Uterus (tissue), 4 donors: ENCODE results near the gene ZFP30. TPM values are rescaled to one million over a fixed set of nuclear protein-coding genes. Genes with fewer than 3 reads are reported as not detected.

Experiments used
- DNase-seq, 2 donors: peaks; one replicate each; pipeline ENCODE4 v3.0.0-alpha.2; 2019 to 2020
- H3K27ac ChIP-seq, 2 donors: fragments of 200-600 bp; sonication (generic); 1 replicate in 1 of 2; 2 replicates in 1 of 2; pipeline ENCODE4 v1.5.1; 2016 to 2018
- H3K27me3 ChIP-seq, 2 donors: fragments of 200-600 bp; sonication (generic); one replicate each; pipeline ENCODE4 v1.5.1; 2018 to 2019; ENCODE audit warnings: control low read depth in 1 of 2
- H3K36me3 ChIP-seq, 2 donors: fragments of 200-600 bp; sonication (generic); one replicate each; pipeline ENCODE4 v1.5.1; 2019; ENCODE audit warnings: control low read depth in 1 of 2
- H3K4me1 ChIP-seq, 2 donors: fragments of 200-600 bp; sonication (generic); one replicate each; pipeline ENCODE4 v1.5.1; 2018 to 2019; ENCODE audit warnings: control low read depth in 1 of 2
- H3K4me3 ChIP-seq, 2 donors: fragments of 200-600 bp; sonication (generic); 1 replicate in 1 of 2; 2 replicates in 1 of 2; pipeline ENCODE4 v1.5.1; 2018 to 2019; ENCODE audit warnings: mild to moderate bottlenecking in 1 of 2
- H3K9me3 ChIP-seq, 2 donors: fragments of 200-600 bp; sonication (generic); one replicate each; pipeline ENCODE4 v1.5.1; 2019; ENCODE audit warnings: control low read depth in 1 of 2
- POLR2A ChIP-seq, 2 donors: fragments of 450-650 bp; IDR thresholded peaks; one replicate each; pipeline ENCODE4 v1.6.1; 2016; ENCODE audit warnings: antibody characterized with exemption in 2 of 2, mild to moderate bottlenecking in 1 of 2, moderate library complexity in 1 of 2
- intact Hi-C: fragments of 100-400 bp; cut with DNase I; formaldehyde crosslinking; loops from one replicate; pipeline ENCODE4 v1.15.1; 2023; ENCODE audit warnings: low total_unique reads
- small RNA-seq: library from RNA; depleted of rRNA; stranded (forward); fragments of <200 nt; gene quantifications from one replicate; pipeline ENCODE3, GENCODE V24; 2016
- total RNA-seq, 4 donors: library from RNA; depleted of rRNA in 3 of 4; stranded (reverse); fragments of >200 nt in 3 of 4; gene quantifications; one replicate each; pipeline versions ENCODE4 v1.1.0 to v1.2.4, GENCODE V29; 2014 to 2023
- TF ChIP-seq, protein P1 (sequence below), 4 experiments: fragments of 200-600 bp in 2 of 4; fragments of 450-650 bp in 2 of 4; sonication (generic) in 2 of 4; IDR thresholded peaks; one replicate each; pipeline ENCODE4 v1.5.1; 2016 to 2019; ENCODE audit warnings: antibody characterized with exemption in 4 of 4, mild to moderate bottlenecking in 2 of 4, moderate library complexity in 1 of 4
- donor health status: DM: yes; HTN: yes; CAD: no.

The ZFP30 gene
- total RNA-seq, 4 donors from 2014 or later, result 5.3 to 72.0 (median 25.5) TPM

DNA sequence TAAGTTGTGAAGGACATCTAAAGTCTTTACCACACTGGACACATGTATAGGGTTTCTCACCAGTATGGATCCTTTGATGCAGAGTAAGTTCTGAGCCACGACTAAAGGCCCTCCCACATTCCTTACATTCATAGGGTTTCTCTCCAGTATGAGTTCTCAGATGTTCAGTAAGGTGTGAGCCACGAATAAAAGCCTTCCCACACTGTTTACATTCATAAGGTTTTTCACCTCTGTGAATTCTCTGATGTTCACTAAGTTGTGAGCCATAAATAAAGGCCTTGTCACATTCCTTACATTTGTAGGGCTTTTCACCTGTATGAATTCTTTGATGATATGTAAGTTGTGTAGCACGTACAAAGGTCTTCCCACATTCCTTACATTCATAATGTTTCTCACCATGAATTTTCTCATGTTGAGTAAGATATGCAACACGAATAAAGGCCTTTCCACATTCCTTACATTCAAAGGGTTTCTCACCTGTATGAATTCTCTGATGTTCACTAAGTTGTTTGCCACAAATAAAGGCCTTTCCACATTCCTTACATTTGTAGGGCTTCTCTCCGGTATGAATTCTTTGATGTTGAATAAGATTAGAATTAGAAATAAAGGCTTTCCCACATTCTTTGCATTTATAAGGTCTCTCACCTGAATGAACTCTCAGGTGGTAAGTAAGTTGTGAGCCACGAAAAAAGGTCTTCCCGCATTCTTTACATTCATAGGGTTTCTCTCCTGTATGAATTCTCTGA, 90.5 kb downstream of the ZFP30 start:
- intact Hi-C loops, result no loop called here
- Histone ChIP-seq H3K36me3 (peaks cover 0 to 6% of the 10 kb centered on the region in 2 donors), H3K4me3 (no peak overlapping the region), H3K27me3 (no peaks in the 10 kb centered on the region), H3K27ac (no peak overlapping the region), H3K4me1 (no peaks in the 10 kb centered on the region), H3K9me3 (peaks cover 16 to 35% of the 10 kb centered on the region in 2 donors)
- DNase-seq, result no peak
- no peak for TF ChIP-seq POLR2A (IDR thresholded peaks at IDR 0.05)
- TF ChIP-seq, protein P1, sequence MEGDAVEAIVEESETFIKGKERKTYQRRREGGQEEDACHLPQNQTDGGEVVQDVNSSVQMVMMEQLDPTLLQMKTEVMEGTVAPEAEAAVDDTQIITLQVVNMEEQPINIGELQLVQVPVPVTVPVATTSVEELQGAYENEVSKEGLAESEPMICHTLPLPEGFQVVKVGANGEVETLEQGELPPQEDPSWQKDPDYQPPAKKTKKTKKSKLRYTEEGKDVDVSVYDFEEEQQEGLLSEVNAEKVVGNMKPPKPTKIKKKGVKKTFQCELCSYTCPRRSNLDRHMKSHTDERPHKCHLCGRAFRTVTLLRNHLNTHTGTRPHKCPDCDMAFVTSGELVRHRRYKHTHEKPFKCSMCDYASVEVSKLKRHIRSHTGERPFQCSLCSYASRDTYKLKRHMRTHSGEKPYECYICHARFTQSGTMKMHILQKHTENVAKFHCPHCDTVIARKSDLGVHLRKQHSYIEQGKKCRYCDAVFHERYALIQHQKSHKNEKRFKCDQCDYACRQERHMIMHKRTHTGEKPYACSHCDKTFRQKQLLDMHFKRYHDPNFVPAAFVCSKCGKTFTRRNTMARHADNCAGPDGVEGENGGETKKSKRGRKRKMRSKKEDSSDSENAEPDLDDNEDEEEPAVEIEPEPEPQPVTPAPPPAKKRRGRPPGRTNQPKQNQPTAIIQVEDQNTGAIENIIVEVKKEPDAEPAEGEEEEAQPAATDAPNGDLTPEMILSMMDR (IDR thresholded peaks at IDR 0.05), result no peak

Small RNAs within 50 kb of the gene (small RNA-seq; reads per million reads assigned to genes)
- gene SELENOKP1, result not detected

Other genes with a start within 250 kb of the ZFP30 start
- 10 to 100 TPM in 3 of 4 donors, 1 to 10 TPM in 1; 8.7 to 23.5 (median 16.8) TPM for gene ZNF569, start 188.0 kb downstream of the ZFP30 start, total RNA-seq
- gene ZNF570, start 186.1 kb downstream of the ZFP30 start, total RNA-seq, result 10 to 100 TPM in 1 of 4 donors, 1 to 10 TPM in 3; 1.2 to 19.8 (median 7.6) TPM
- 10 to 100 TPM in 2 of 4 donors, 1 to 10 TPM in 2; 2.4 to 21.3 (median 8.6) TPM for gene ZNF793, start 148.5 kb downstream of the ZFP30 start, total RNA-seq
- 10 to 100 TPM in 2 of 4 donors, 1 to 10 TPM in 2; 7.2 to 16.4 (median 11.4) TPM for gene ZNF571, start 60.7 kb downstream of the ZFP30 start, total RNA-seq
- 10 to 100 TPM in 1 of 4 donors, 1 to 10 TPM in 2, under 1 TPM in 1; 0.51 to 13.0 (median 3.5) TPM for gene ZNF540, start 60.6 kb downstream of the ZFP30 start, total RNA-seq
- 10 to 100 TPM in 3 of 4 donors, 1 to 10 TPM in 1; 3.3 to 42.6 (median 18.7) TPM for gene ZNF607, start 64.3 kb upstream of the ZFP30 start, total RNA-seq
- gene ZNF573, start 124.1 kb upstream of the ZFP30 start, total RNA-seq, result 10 to 100 TPM in 2 of 4 donors, 1 to 10 TPM in 2; 1.2 to 35.1 (median 7.9) TPM